Brain (organoid and tissue), 1 donor: ENCODE results near the gene HIF1AN. TPM values are rescaled to one million over a fixed set of nuclear protein-coding genes. Genes with fewer than 3 reads are reported as not detected.

Source experiments
- polyA plus RNA-seq: library from polyadenylated mRNA; stranded (reverse); fragments of 350-450 nt; fragmentation: Illumina TruSeq; extraction: RNeasy Lipid Tissue Mini Kit (QIAGEN cat#74804); gene quantifications from one replicate; pipeline ENCODE4 v1.2.3, GENCODE V29; 2015; ENCODE audit warnings: low read depth, low replicate concordance; ENCODE audit not compliant: insufficient read depth

Gene HIF1AN
- polyA plus RNA-seq, 1 donor from 2014 or later, result 14.7 TPM

Other genes starting within 250 kb of the HIF1AN start
- 28.9 TPM for gene BLOC1S2, start 249.3 kb upstream of the HIF1AN start, polyA plus RNA-seq
- gene PKD2L1, start 205.7 kb upstream of the HIF1AN start, polyA plus RNA-seq, result 1.3 TPM
- gene SCD, start 188.7 kb upstream of the HIF1AN start, polyA plus RNA-seq, result 423 TPM
- gene WNT8B, start 72.9 kb upstream of the HIF1AN start, polyA plus RNA-seq, result 0.80 TPM
- gene SEC31B, start 16.1 kb upstream of the HIF1AN start, polyA plus RNA-seq, result 0.95 TPM
- 433 TPM for gene NDUFB8, start 6.1 kb upstream of the HIF1AN start, polyA plus RNA-seq
- not detected for gene PAX2, start 209.6 kb downstream of the HIF1AN start, polyA plus RNA-seq